PC-3 (cell line): Measurements from ENCODE around the gene OSBPL6.

ENCODE experiments used
- CTCF ChIP-seq: fragments of 300-600 bp; sonication (generic); conservative IDR thresholded peaks from 2 replicates; pipeline ENCODE4 v1.5.1; 2017; ENCODE audit warnings: antibody characterized with exemption, low read depth, mild to moderate bottlenecking, low read length
- EZH2 ChIP-seq: fragments of 300-600 bp; sonication (generic); IDR thresholded peaks from one replicate; pipeline ENCODE4 v1.6.1; 2017; ENCODE audit warnings: antibody characterized with exemption, mild to moderate bottlenecking, low read length; ENCODE audit not compliant: unreplicated experiment
- EZH2phosphoT487 ChIP-seq: fragments of 300-600 bp; sonication (generic); IDR thresholded peaks from 2 replicates; pipeline ENCODE4 v1.6.1; 2018; ENCODE audit warnings: mild to moderate bottlenecking, antibody characterized with exemption, low read length, borderline replicate concordance

- no peak for TF ChIP-seq CTCF
- no peak for TF ChIP-seq EZH2
- TF ChIP-seq EZH2phosphoT487, result no peak
Observed at GRCh38 chr2:178159966-178160365, 34.3 kb upstream of the OSBPL6 start.
